ENCODE data around the gene RTEL1. TPM values are rescaled to one million over a fixed set of nuclear protein-coding genes. Genes with fewer than 3 reads are reported as not detected.

RTEL1 gene
- total RNA-seq, 1 experiment from 2014 or later, result 51.1 TPM

- BruUV-seq (replicated peaks), result no TSS peak
- Histone ChIP-seq H3K4me3 (ENCODE audit: low read depth, low read length) (no peak overlapping the region), H3K9me3 (no peaks in the 10 kb centered on the region), H3K27me3 (replicated peaks; ENCODE audit: control insufficient read depth, insufficient read depth, low read length) (no peaks in the 10 kb centered on the region), H3K36me3 (ENCODE audit: control insufficient read depth, insufficient read depth, low read length) (peaks cover 9% of the 10 kb centered on the region), H3K4me1 (peaks cover 15% of the 10 kb centered on the region)
- DNase-seq, result no peak
- Mint-ChIP-seq H3K27ac (ENCODE audit: unreplicated experiment) (no peak overlapping the region), H3K9me3 (ENCODE audit: unreplicated experiment) (no peaks in the 10 kb centered on the region), H3K27me3 (ENCODE audit: insufficient read depth, unreplicated experiment) (no peaks in the 10 kb centered on the region), H3K4me3 (ENCODE audit: unreplicated experiment) (no peak overlapping the region), H3K4me1 (ENCODE audit: low read depth, unreplicated experiment) (no peaks in the 10 kb centered on the region), H3K36me3 (ENCODE audit: insufficient read depth, unreplicated experiment) (peaks cover 58% of the 10 kb centered on the region)
- CTCF ChIA-PET, result interaction anchor here (0.6 to 0.7 kb wide), 2 partner anchors 37 to 38 kb away, joined by 3 read pairs; partner anchors contain the start of genes ARFRP1 and ZGPAT
- TF ChIP-seq CTCF (IDR thresholded peaks at IDR 0.05; ENCODE audit: insufficient read depth in 1 of 2, low read depth in 1 of 2, low read length in 1 of 2, severe bottlenecking in 1 of 2, unreplicated experiment in 1 of 2), result no peak
- intact Hi-C loops (cut with micrococcal nuclease; ENCODE audit: unreplicated experiment), result no loop called here
- POLR2A ChIA-PET, result interaction anchor here (0.5 kb wide), 2 partner anchors 148 to 225 kb away, joined by 3 read pairs; no protein-coding TSS in a partner anchor
Observed at GRCh38 chr20:63744574-63745423, 86.7 kb downstream of the RTEL1 start.

- no TSS peak for BruUV-seq (replicated peaks)
- Mint-ChIP-seq H3K36me3 (ENCODE audit: insufficient read depth, unreplicated experiment) (peaks cover 57% of the 10 kb centered on the region), H3K27me3 (ENCODE audit: insufficient read depth, unreplicated experiment) (no peaks in the 10 kb centered on the region), H3K4me3 (ENCODE audit: unreplicated experiment) (no peak overlapping the region), H3K4me1 (ENCODE audit: low read depth, unreplicated experiment) (no peaks in the 10 kb centered on the region), H3K9me3 (ENCODE audit: unreplicated experiment) (no peaks in the 10 kb centered on the region), H3K27ac (ENCODE audit: unreplicated experiment) (no peak overlapping the region)
- Histone ChIP-seq H3K36me3 (ENCODE audit: control insufficient read depth, insufficient read depth, low read length) (peaks cover 9% of the 10 kb centered on the region), H3K4me3 (ENCODE audit: low read depth, low read length) (no peak overlapping the region), H3K4me1 (peaks cover 15% of the 10 kb centered on the region), H3K27me3 (replicated peaks; ENCODE audit: control insufficient read depth, insufficient read depth, low read length) (no peaks in the 10 kb centered on the region), H3K9me3 (no peaks in the 10 kb centered on the region)
- DNase-seq, result no peak
- ChIA-PET POLR2A (no interaction called here), CTCF (interaction anchor here (0.6 kb wide), 1 partner anchor 38 kb away, joined by 3 read pairs; the partner anchor contains the start of genes ARFRP1 and ZGPAT)
- no peak for TF ChIP-seq CTCF (IDR thresholded peaks at IDR 0.05; ENCODE audit: insufficient read depth in 1 of 2, low read depth in 1 of 2, low read length in 1 of 2, severe bottlenecking in 1 of 2, unreplicated experiment in 1 of 2)
- intact Hi-C loops (cut with micrococcal nuclease; ENCODE audit: unreplicated experiment), result no loop called here
Observed at GRCh38 chr20:63745424-63745805, 87.3 kb downstream of the RTEL1 start.

Other genes with a start within 250 kb of the RTEL1 start
- gene KCNQ2, start 185.7 kb upstream of the RTEL1 start, total RNA-seq (2022), result 0.25 and 0.46 TPM in 2 replicates
- gene EEF1A2, start 159.2 kb upstream of the RTEL1 start, total RNA-seq (2022), result 25.2 and 32.0 TPM in 2 replicates
- gene PPDPF, start 137.5 kb upstream of the RTEL1 start, total RNA-seq (2022), result 511 and 634 TPM in 2 replicates
- 0.42 and 0.64 TPM in 2 replicates for gene PTK6, start 120.9 kb upstream of the RTEL1 start, total RNA-seq (2022)
- gene SRMS, start 110.6 kb upstream of the RTEL1 start, total RNA-seq (2022), result not detected in 2 replicates
- gene FNDC11, start 104.2 kb upstream of the RTEL1 start, total RNA-seq (2022), result 0.39 TPM in 1 of 2 replicates, not detected in the other
- gene HELZ2, start 84.1 kb upstream of the RTEL1 start, total RNA-seq (2022), result 35.2 and 36.5 TPM in 2 replicates
- 20.6 and 21.5 TPM in 2 replicates for gene GMEB2, start 31.2 kb upstream of the RTEL1 start, total RNA-seq (2022)
- gene STMN3, start 4.9 kb upstream of the RTEL1 start, total RNA-seq (2022), result 27.4 and 27.9 TPM in 2 replicates
- not detected in 2 replicates for gene TNFRSF6B, start 38.3 kb downstream of the RTEL1 start, total RNA-seq (2022)
- gene ARFRP1, start 49.7 kb downstream of the RTEL1 start, total RNA-seq (2022), result 119 and 126 TPM in 2 replicates
- 69.3 and 74.7 TPM in 2 replicates for gene ZGPAT, start 49.7 kb downstream of the RTEL1 start, total RNA-seq (2022)
- 18.8 and 23.5 TPM in 2 replicates for gene LIME1, start 78.4 kb downstream of the RTEL1 start, total RNA-seq (2022)
- gene SLC2A4RG, start 81.5 kb downstream of the RTEL1 start, total RNA-seq (2022), result 211 and 234 TPM in 2 replicates
- gene ZBTB46, start 173.0 kb downstream of the RTEL1 start, total RNA-seq (2022), result 9.1 and 9.5 TPM in 2 replicates
- gene ABHD16B, start 203.2 kb downstream of the RTEL1 start, total RNA-seq (2022), result 0.27 TPM in 1 of 2 replicates, not detected in the other
- 286 and 293 TPM in 2 replicates for gene TPD52L2, start 207.0 kb downstream of the RTEL1 start, total RNA-seq (2022)
- gene DNAJC5, start 236.8 kb downstream of the RTEL1 start, total RNA-seq (2022), result 117 and 124 TPM in 2 replicates